SU-DHL-6 (cell line): ENCODE results near the gene MDFI.

ENCODE experiments used
- H2AFZ ChIP-seq: fragments of 200-600 bp; sonication (generic); 2 replicates; pipeline ENCODE4 v1.6.1; 2014; ENCODE audit warnings: low read depth, mild to moderate bottlenecking, moderate library complexity, mixed read lengths, antibody characterized with exemption, low read length; ENCODE audit not compliant: severe bottlenecking
- H3F3A ChIP-seq: fragments of 200-600 bp; shearing (Covaris generic); 2 replicates; pipeline ENCODE4 v1.6.0; 2016; ENCODE audit warnings: antibody characterized with exemption, mild to moderate bottlenecking; ENCODE audit not compliant: insufficient read depth
- H3K27ac ChIP-seq: fragments of 200-600 bp; sonication (generic); 2 replicates; pipeline ENCODE4 v1.5.1; 2016; ENCODE audit warnings: low read depth, mild to moderate bottlenecking, low read length, moderate library complexity, mixed read lengths
- H3K27me3 ChIP-seq: fragments of 200-600 bp; sonication (generic), shearing (Covaris generic); 2 replicates; pipeline ENCODE4 v1.6.0; 2014; ENCODE audit warnings: mild to moderate bottlenecking, low read length
- H3K36me3 ChIP-seq: fragments of 200-600 bp; sonication (generic); 2 replicates; pipeline ENCODE4 v1.6.1; 2014; ENCODE audit warnings: mild to moderate bottlenecking, low read length, mixed read lengths
- H3K4me2 ChIP-seq: fragments of 300-600, 200-600 bp; shearing (Covaris generic), sonication (generic); 2 replicates; pipeline ENCODE4 v1.6.0; 2014; ENCODE audit warnings: low read length, low read depth, mild to moderate bottlenecking; ENCODE audit not compliant: poor library complexity, severe bottlenecking
- H3K4me3 ChIP-seq: fragments of 200-600 bp; sonication (generic); 2 replicates; pipeline ENCODE4 v1.5.1; 2014; ENCODE audit warnings: antibody characterized with exemption, low read length, mild to moderate bottlenecking, mixed read lengths; ENCODE audit not compliant: insufficient read depth, poor library complexity, severe bottlenecking
- H3K79me2 ChIP-seq: fragments of 200-600 bp; sonication (generic); 2 replicates; pipeline ENCODE4 v1.6.1; 2014; ENCODE audit warnings: mild to moderate bottlenecking, low read length, moderate library complexity; ENCODE audit not compliant: insufficient read depth
- H3K9ac ChIP-seq: fragments of 200-600 bp; sonication (generic); 2 replicates; pipeline ENCODE4 v1.7.0; 2014; ENCODE audit warnings: mild to moderate bottlenecking, low read length
- H3K9me2 ChIP-seq: fragments of 200-600 bp; sonication (generic); replicated peaks from 2 replicates; pipeline ENCODE4 v1.6.1; 2014; ENCODE audit warnings: low read length; ENCODE audit not compliant: insufficient read depth
- H3K9me3 ChIP-seq: fragments of 200-600 bp; sonication (generic); 2 replicates; pipeline ENCODE4 v1.6.1; 2014; ENCODE audit warnings: low read length, mixed read lengths; ENCODE audit not compliant: insufficient read depth
- H4K20me1 ChIP-seq: fragments of 200-600 bp; sonication (generic); 2 replicates; pipeline ENCODE4 v1.6.1; 2014; ENCODE audit warnings: low read depth, mild to moderate bottlenecking, antibody characterized with exemption, low read length, moderate library complexity, mixed read lengths
- CTCF ChIP-seq: fragments of 200-600 bp; sonication (generic); IDR thresholded peaks from one replicate; pipeline ENCODE4 v1.5.1; 2017; ENCODE audit warnings: antibody characterized with exemption, mild to moderate bottlenecking, low read length, moderate library complexity; ENCODE audit not compliant: insufficient read depth, poor library complexity, severe bottlenecking
- EZH2phosphoT487 ChIP-seq: fragments of 200-600 bp; sonication (generic), shearing (Covaris generic); conservative IDR thresholded peaks from 2 replicates; pipeline ENCODE4 v1.6.1; 2018; ENCODE audit warnings: mild to moderate bottlenecking, antibody characterized with exemption, low read length, moderate library complexity, mixed read lengths

Gene MDFI

GRCh38 chr6:41654698-41655151 is 16.5 kb downstream of the MDFI start:
- Histone ChIP-seq H3F3A (no peaks in the 10 kb centered on the region), H3K4me2 (no peak overlapping the region), H3K9ac (no peak overlapping the region), H3K79me2 (no peaks in the 10 kb centered on the region), H3K4me3 (no peak overlapping the region), H3K27ac (no peak overlapping the region), H3K9me2 (no peaks in the 10 kb centered on the region), H4K20me1 (no peaks in the 10 kb centered on the region), H3K36me3 (no peaks in the 10 kb centered on the region), H2AFZ (no peak overlapping the region), H3K9me3 (no peaks in the 10 kb centered on the region), H3K27me3 (no peaks in the 10 kb centered on the region)
- TF ChIP-seq EZH2phosphoT487: 0 out of 2 replicates have a peak, but pooled peaks have one; percentile 78
- TF ChIP-seq CTCF: no peak

- Histone ChIP-seq H3K27ac (no peak overlapping the region), H3K27me3 (no peaks in the 10 kb centered on the region), H3K79me2 (no peaks in the 10 kb centered on the region)
Observed at GRCh38 chr6:41655176-41655575, 16.9 kb downstream of the MDFI start.

GRCh38 chr6:41655646-41656001 is 17.4 kb downstream of the MDFI start:
- TF ChIP-seq CTCF (no peak), EZH2phosphoT487 (no peak)
- Histone ChIP-seq H3K4me3 (no peak overlapping the region), H4K20me1 (no peaks in the 10 kb centered on the region), H3K27me3 (no peaks in the 10 kb centered on the region), H3K4me2 (no peak overlapping the region), H3K36me3 (no peaks in the 10 kb centered on the region), H3K79me2 (no peaks in the 10 kb centered on the region), H3K9ac (no peak overlapping the region), H2AFZ (no peak overlapping the region), H3K27ac (no peak overlapping the region), H3F3A (no peaks in the 10 kb centered on the region), H3K9me3 (no peaks in the 10 kb centered on the region), H3K9me2 (no peaks in the 10 kb centered on the region)

More at GRCh38 chr6:41655176-41655575, 16.9 kb downstream of the MDFI start:
- no peak for TF ChIP-seq CTCF
- TF ChIP-seq EZH2phosphoT487: no peak
- Histone ChIP-seq H3F3A (no peaks in the 10 kb centered on the region), H3K36me3 (no peaks in the 10 kb centered on the region), H3K4me2 (no peak overlapping the region), H3K9me3 (no peaks in the 10 kb centered on the region), H2AFZ (no peak overlapping the region), H4K20me1 (no peaks in the 10 kb centered on the region), H3K9me2 (no peaks in the 10 kb centered on the region), H3K4me3 (no peak overlapping the region), H3K9ac (no peak overlapping the region)
